ENCODE measurements around the gene SMIM11. TPM values are rescaled to one million over a fixed set of nuclear protein-coding genes. Genes with fewer than 3 reads are reported as not detected.

Gene SMIM11
- total RNA-seq, 2 donors from 2014 or later, result 6.6 to 33.5 TPM

- no peaks in the 10 kb centered on the region for H3K9me3 Mint-ChIP-seq
- H3K4me1 Mint-ChIP-seq (ENCODE audit: low read depth), result peaks cover 8% of the 10 kb centered on the region
- ATAC-seq (replicated peaks in 1 of 2), result no peak
- DNase-seq, result no peak
- no peaks in the 10 kb centered on the region for H3K36me3 Mint-ChIP-seq (ENCODE audit: insufficient read depth in 2 of 2)
- no peak overlapping the region for H3K27ac Mint-ChIP-seq
- no peak overlapping the region for H3K4me3 Mint-ChIP-seq
- no peaks in the 10 kb centered on the region for H3K27me3 Mint-ChIP-seq (ENCODE audit: low read depth)
These were observed 31.4 kb upstream of the SMIM11 start for GRCh38 chr21:34343838-34344381.

DNA sequence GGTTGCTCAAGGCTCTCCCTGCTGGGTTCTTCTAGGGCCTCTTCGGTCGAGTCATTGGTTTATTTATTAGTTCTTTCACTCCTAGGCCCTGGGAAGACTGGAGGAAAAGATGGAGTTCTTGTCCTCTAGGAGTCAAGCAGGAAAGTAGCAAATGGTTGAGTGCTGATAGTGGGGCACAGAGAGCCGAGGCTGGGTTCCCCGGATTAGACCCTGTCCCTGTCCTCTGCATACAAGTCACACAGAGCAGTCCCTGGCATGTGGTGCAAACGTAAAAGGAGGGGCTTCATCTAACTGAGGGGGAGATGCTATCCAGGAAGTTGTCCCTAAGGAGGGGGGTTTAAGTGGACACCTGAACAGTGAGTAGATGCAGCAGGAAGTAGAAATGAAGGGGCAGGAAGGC is 30.7 kb upstream of the SMIM11 start:
- Mint-ChIP-seq H3K27me3 (ENCODE audit: low read depth) (no peaks in the 10 kb centered on the region), H3K4me3 (no peak overlapping the region)

DNA sequence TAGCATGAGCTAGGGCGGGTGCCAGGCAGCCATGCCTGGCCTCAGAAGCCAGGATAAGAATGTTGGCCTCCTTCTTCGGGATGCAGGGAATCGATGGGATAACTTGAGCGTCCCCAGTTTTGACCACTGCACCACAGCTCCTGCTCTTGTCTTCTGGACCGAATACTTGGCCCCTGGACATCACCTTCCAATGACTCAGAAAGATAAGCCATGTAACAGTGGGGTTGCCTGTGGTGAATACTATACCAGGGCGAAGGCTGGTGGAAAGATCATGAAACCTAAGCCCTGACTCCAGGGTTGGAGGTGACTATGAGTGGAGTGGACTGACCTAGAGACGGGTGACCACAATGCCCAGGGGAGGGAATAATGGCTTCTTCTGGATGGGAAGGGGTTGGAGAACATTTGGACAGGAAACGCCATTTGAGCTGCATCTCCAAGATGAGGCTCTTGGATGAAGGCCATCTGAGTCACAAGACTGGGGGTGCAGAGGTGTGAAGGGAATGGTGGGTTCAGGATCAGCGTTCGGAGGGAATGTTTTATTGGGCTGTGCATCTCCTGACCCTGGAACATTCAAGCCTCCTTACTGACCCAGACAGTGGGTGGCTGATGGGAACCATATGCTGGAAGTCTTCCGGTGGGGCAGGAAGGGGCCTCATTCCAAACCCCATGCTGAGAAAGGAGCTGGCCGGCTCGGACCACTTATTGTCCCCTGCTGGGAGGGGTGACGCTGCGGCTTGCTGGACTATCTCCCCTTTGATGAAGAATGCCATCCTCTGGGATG is 30.0 kb upstream of the SMIM11 start:
- Mint-ChIP-seq H3K4me1 (ENCODE audit: low read depth) (peaks cover 4% of the 10 kb centered on the region), H3K36me3 (ENCODE audit: insufficient read depth in 2 of 2) (no peaks in the 10 kb centered on the region), H3K27ac (no peak overlapping the region), H3K27me3 (ENCODE audit: low read depth) (no peaks in the 10 kb centered on the region), H3K4me3 (no peak overlapping the region), H3K9me3 (no peaks in the 10 kb centered on the region)
- DNase-seq, result no peak
- ATAC-seq (replicated peaks in 1 of 2), result no peak

More for the DNA sequence above, 30.7 kb upstream of the SMIM11 start:
- Mint-ChIP-seq H3K27ac (no peak overlapping the region), H3K9me3 (no peaks in the 10 kb centered on the region), H3K4me1 (ENCODE audit: low read depth) (peaks cover 8% of the 10 kb centered on the region), H3K36me3 (ENCODE audit: insufficient read depth in 2 of 2) (no peaks in the 10 kb centered on the region)
- no peak for ATAC-seq (replicated peaks in 1 of 2)
- no peak for DNase-seq

GRCh38 chr21:34345892-34346291 is 29.4 kb upstream of the SMIM11 start:
- Mint-ChIP-seq H3K4me1 (ENCODE audit: low read depth) (no peaks in the 10 kb centered on the region), H3K36me3 (ENCODE audit: insufficient read depth in 2 of 2) (no peaks in the 10 kb centered on the region), H3K4me3 (no peak overlapping the region), H3K27me3 (ENCODE audit: low read depth) (no peaks in the 10 kb centered on the region), H3K27ac (no peak overlapping the region), H3K9me3 (no peaks in the 10 kb centered on the region)
- DNase-seq, result no peak
- ATAC-seq (replicated peaks in 1 of 2), result no peak

GRCh38 chr21:34348890-34349519 is 26.3 kb upstream of the SMIM11 start:
- no peaks in the 10 kb centered on the region for H3K36me3 Mint-ChIP-seq (ENCODE audit: insufficient read depth in 2 of 2)
- no peak overlapping the region for H3K27ac Mint-ChIP-seq
- no peaks in the 10 kb centered on the region for H3K27me3 Mint-ChIP-seq (ENCODE audit: low read depth)
- peaks cover 4% of the 10 kb centered on the region for H3K4me1 Mint-ChIP-seq (ENCODE audit: low read depth)
- H3K4me3 Mint-ChIP-seq, result no peak overlapping the region
- ATAC-seq (replicated peaks in 1 of 2) (no peak), DNase-seq (no peak)
- H3K9me3 Mint-ChIP-seq, result no peaks in the 10 kb centered on the region

- Mint-ChIP-seq H3K27me3 (ENCODE audit: low read depth) (peaks cover 10% of the 10 kb centered on the region), H3K4me1 (ENCODE audit: low read depth) (peaks cover 4% of the 10 kb centered on the region), H3K4me3 (no peak overlapping the region), H3K27ac (no peak overlapping the region), H3K9me3 (no peaks in the 10 kb centered on the region), H3K36me3 (ENCODE audit: insufficient read depth in 2 of 2) (no peaks in the 10 kb centered on the region)
- ATAC-seq (replicated peaks in 1 of 2) (peak; percentile 86 to 87), DNase-seq (peak; percentile 31 to 33)
These were observed 23.5 kb upstream of the SMIM11 start for GRCh38 chr21:34351786-34352241.

- ATAC-seq (replicated peaks in 1 of 2) (no peak), DNase-seq (no peak)
- Mint-ChIP-seq H3K36me3 (ENCODE audit: insufficient read depth in 2 of 2) (no peaks in the 10 kb centered on the region), H3K27me3 (ENCODE audit: low read depth) (peaks cover 12% of the 10 kb centered on the region), H3K27ac (no peak overlapping the region), H3K4me3 (no peak overlapping the region), H3K4me1 (ENCODE audit: low read depth) (peaks cover 4% of the 10 kb centered on the region), H3K9me3 (no peaks in the 10 kb centered on the region)
These were observed 22.8 kb upstream of the SMIM11 start for GRCh38 chr21:34352556-34352955.

DNA sequence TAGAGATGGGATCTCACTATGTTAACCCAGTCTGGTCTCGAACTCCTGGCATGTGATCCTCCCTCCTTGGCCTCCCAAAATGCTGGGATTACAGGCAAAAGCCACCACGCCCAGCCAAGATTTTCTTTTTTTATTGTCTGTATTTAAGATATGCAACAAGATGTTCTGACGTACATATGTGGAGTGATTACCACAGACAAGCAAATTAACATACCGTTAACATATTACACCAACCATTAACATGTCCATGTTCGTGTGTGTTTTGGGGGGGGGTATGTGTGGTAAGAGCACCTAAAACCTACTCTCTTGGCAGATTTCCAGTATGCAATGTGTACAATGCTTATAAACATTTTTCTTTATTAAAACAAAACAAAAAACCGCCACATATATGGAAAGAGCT is 22.1 kb upstream of the SMIM11 start:
- no peak for DNase-seq
- Mint-ChIP-seq H3K9me3 (no peaks in the 10 kb centered on the region), H3K27ac (no peak overlapping the region), H3K27me3 (ENCODE audit: low read depth) (peaks cover 12% of the 10 kb centered on the region), H3K4me1 (ENCODE audit: low read depth) (peaks cover 4% of the 10 kb centered on the region), H3K4me3 (no peak overlapping the region), H3K36me3 (ENCODE audit: insufficient read depth in 2 of 2) (no peaks in the 10 kb centered on the region)
- ATAC-seq (replicated peaks in 1 of 2), result no peak

DNA sequence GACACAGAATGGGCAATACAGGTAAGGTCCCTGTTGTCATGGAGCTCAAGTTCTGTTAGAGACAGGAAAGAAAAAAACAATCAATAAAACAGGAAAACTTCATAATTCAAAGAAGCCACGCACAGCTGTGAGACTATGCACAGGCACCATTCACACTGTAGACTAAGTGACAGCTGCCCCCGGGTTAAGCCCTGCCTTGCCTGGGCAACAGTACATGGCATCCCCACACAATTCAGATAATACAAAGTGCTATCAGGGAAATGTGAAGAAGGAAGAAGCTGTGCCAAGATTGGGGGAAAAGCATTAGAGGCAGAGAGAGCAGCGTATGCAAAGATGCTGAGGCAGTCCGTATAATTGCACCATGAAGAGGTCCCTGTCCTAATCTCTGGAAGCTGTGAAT is 20.5 kb upstream of the SMIM11 start:
- no peak for DNase-seq
- H3K36me3 Mint-ChIP-seq (ENCODE audit: insufficient read depth in 2 of 2), result no peaks in the 10 kb centered on the region
- peaks cover 12% of the 10 kb centered on the region for H3K27me3 Mint-ChIP-seq (ENCODE audit: low read depth)
- H3K27ac Mint-ChIP-seq, result no peak overlapping the region
- no peak for ATAC-seq (replicated peaks in 1 of 2)
- H3K4me1 Mint-ChIP-seq (ENCODE audit: low read depth), result peaks cover 4% of the 10 kb centered on the region
- H3K9me3 Mint-ChIP-seq, result no peaks in the 10 kb centered on the region
- no peak overlapping the region for H3K4me3 Mint-ChIP-seq

GRCh38 chr21:34355570-34355969 is 19.7 kb upstream of the SMIM11 start:
- ATAC-seq (replicated peaks in 1 of 2), result no peak
- H3K27me3 Mint-ChIP-seq (ENCODE audit: low read depth), result peaks cover 12% of the 10 kb centered on the region
- DNase-seq, result no peak
- no peaks in the 10 kb centered on the region for H3K36me3 Mint-ChIP-seq (ENCODE audit: insufficient read depth in 2 of 2)
- peak overlapping the region; percentile 75 for H3K27ac Mint-ChIP-seq
- H3K9me3 Mint-ChIP-seq, result no peaks in the 10 kb centered on the region
- no peak overlapping the region for H3K4me3 Mint-ChIP-seq
- H3K4me1 Mint-ChIP-seq (ENCODE audit: low read depth), result peaks cover 4% of the 10 kb centered on the region

DNA sequence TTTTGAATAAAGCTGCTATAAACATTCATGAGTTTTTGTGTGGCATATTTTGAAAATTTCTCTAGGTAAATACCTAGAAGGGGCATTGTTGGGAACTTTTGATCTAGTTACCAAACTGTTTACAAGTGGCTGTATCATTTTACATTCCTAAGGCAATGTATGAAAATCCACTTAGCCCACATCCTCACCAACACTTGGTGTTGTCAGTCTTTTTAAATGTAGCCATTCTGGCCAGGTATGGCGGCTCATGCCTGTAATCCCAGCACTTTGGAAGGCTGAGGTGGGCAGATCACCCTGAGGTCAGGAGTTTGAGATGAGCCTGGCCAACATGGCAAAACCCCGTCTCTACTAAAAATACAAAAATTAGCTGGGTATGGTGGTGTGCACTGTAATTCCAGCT is 17.4 kb upstream of the SMIM11 start:
- no peak for ATAC-seq (replicated peaks in 1 of 2)
- no peak overlapping the region for H3K4me3 Mint-ChIP-seq
- H3K4me1 Mint-ChIP-seq (ENCODE audit: low read depth), result peaks cover 15% of the 10 kb centered on the region
- DNase-seq, result no peak
- peaks cover 21% of the 10 kb centered on the region for H3K27me3 Mint-ChIP-seq (ENCODE audit: low read depth)
- no peaks in the 10 kb centered on the region for H3K36me3 Mint-ChIP-seq (ENCODE audit: insufficient read depth in 2 of 2)
- H3K27ac Mint-ChIP-seq, result no peak overlapping the region
- H3K9me3 Mint-ChIP-seq, result no peaks in the 10 kb centered on the region

- DNase-seq, result no peak
- H3K36me3 Mint-ChIP-seq (ENCODE audit: insufficient read depth in 2 of 2), result no peaks in the 10 kb centered on the region
- ATAC-seq (replicated peaks in 1 of 2), result no peak
- no peaks in the 10 kb centered on the region for H3K9me3 Mint-ChIP-seq
- no peak overlapping the region for H3K4me3 Mint-ChIP-seq
- peaks cover 12% of the 10 kb centered on the region for H3K4me1 Mint-ChIP-seq (ENCODE audit: low read depth)
- no peak overlapping the region for H3K27ac Mint-ChIP-seq
- H3K27me3 Mint-ChIP-seq (ENCODE audit: low read depth), result peaks cover 21% of the 10 kb centered on the region
These were observed 16.4 kb upstream of the SMIM11 start for GRCh38 chr21:34358866-34359265.

DNA sequence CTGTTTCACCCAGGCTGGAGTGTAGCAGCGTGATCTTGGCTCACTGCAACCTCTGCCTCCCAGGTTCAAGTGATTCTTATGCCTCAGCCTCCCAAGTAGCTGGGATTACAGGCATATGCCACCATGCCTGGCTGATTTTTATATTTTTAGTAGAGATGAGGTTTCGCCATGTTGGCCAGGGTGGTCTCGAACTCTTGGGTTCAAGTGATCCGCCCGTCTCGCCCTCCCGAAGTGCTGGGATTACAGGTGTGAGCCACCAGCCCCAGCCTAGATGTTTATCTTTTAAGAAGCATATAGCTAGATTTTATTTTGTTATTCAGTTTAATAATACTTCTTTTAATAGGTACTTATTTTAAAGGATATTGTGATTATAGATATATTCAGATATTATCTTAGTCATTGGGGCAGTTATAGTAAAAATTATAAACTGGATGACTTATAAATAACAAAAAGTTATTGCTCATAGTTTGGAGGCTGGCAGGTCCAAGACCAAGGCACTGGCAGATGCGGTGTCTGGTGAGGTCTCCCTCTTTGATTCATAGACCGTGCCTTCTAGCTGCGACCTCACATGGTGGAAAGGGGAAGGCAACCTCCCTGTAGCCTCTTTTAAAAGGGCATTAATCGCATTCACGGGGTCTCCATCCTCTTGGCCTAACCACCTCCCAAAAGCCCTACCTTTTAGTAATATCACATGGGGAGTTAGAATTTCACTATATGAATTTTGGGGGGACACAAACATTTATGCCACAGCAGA is 14.6 kb upstream of the SMIM11 start:
- ATAC-seq (replicated peaks in 1 of 2) (no peak), DNase-seq (no peak)
- Mint-ChIP-seq H3K4me1 (ENCODE audit: low read depth) (peaks cover 11% of the 10 kb centered on the region), H3K9me3 (no peaks in the 10 kb centered on the region), H3K4me3 (no peak overlapping the region), H3K27me3 (ENCODE audit: low read depth) (peaks cover 21% of the 10 kb centered on the region), H3K27ac (no peak overlapping the region), H3K36me3 (ENCODE audit: insufficient read depth in 2 of 2) (no peaks in the 10 kb centered on the region)

Measured in activated T-cell treated with anti-CD3 and anti-CD28 coated beads, Interleukin-2, amount 50 U/mL, for 72 hours (primary cell).